DOHH2 (cell line): Measurements from ENCODE around the gene ACOT4.
A peak's percentile ranks its signal among the peaks of the same experiment; 100 is the strongest.
"Not testable (repeated sequence)": the region's sequence is repeated elsewhere in the genome, so short reads cannot be mapped to it uniquely, and the experiment has no call there.

Experiments used
- H3F3A ChIP-seq: fragments of 200-600 bp; sonication (generic), shearing (Covaris generic); 2 replicates; pipeline ENCODE4 v1.6.0; 2016; ENCODE audit warnings: antibody characterized with exemption, mild to moderate bottlenecking; ENCODE audit not compliant: control insufficient read depth, insufficient read depth
- H3K27ac ChIP-seq: fragments of 200-600 bp; sonication (generic); 2 replicates; pipeline ENCODE4 v1.5.1; 2014; ENCODE audit warnings: low read depth, mild to moderate bottlenecking, low read length, moderate library complexity
- H3K27me3 ChIP-seq: fragments of 200-600 bp; sonication (generic); 2 replicates; pipeline ENCODE4 v1.6.1; 2014; ENCODE audit warnings: mild to moderate bottlenecking, low read length, mixed read lengths; ENCODE audit not compliant: control insufficient read depth
- H3K36me3 ChIP-seq: fragments of 200-600 bp; sonication (generic); 2 replicates; pipeline ENCODE4 v1.6.1; 2014; ENCODE audit warnings: mild to moderate bottlenecking, low read length, moderate library complexity, mixed read lengths; ENCODE audit not compliant: control insufficient read depth
- H3K4me1 ChIP-seq: fragments of 200-600 bp; sonication (generic); 2 replicates; pipeline ENCODE4 v1.6.1; 2014; ENCODE audit warnings: mild to moderate bottlenecking, low read length, mixed read lengths; ENCODE audit not compliant: control insufficient read depth
- H3K4me2 ChIP-seq: fragments of 200-600 bp; sonication (generic); 2 replicates; pipeline ENCODE4 v1.6.0; 2014; ENCODE audit warnings: mild to moderate bottlenecking, low read length, moderate library complexity
- H3K4me3 ChIP-seq: fragments of 200-600 bp; sonication (generic); 2 replicates; pipeline ENCODE4 v1.5.1; 2014; ENCODE audit warnings: mild to moderate bottlenecking, low read length, mixed read lengths
- H3K79me2 ChIP-seq: fragments of 200-600 bp; sonication (generic); 2 replicates; pipeline ENCODE4 v1.6.1; 2014; ENCODE audit warnings: mild to moderate bottlenecking, low read length, mixed read lengths; ENCODE audit not compliant: control insufficient read depth
- H3K9me2 ChIP-seq: fragments of 200-600 bp; sonication (generic); replicated peaks from 2 replicates; pipeline ENCODE4 v1.6.1; 2014; ENCODE audit warnings: mild to moderate bottlenecking, low read length, mixed read lengths; ENCODE audit not compliant: control insufficient read depth
- H3K9me3 ChIP-seq: fragments of 200-600 bp; sonication (generic); 2 replicates; pipeline ENCODE4 v1.6.1; 2014; ENCODE audit warnings: antibody characterized with exemption, low read length, mixed read lengths; ENCODE audit not compliant: control insufficient read depth, insufficient read depth
- H4K20me1 ChIP-seq: fragments of 200-600 bp; sonication (generic); 2 replicates; pipeline ENCODE4 v1.6.0; 2014; ENCODE audit warnings: low read depth, mild to moderate bottlenecking, antibody characterized with exemption, low read length, moderate library complexity; ENCODE audit not compliant: control insufficient read depth, insufficient read depth
- CTCF ChIP-seq: fragments of 200-600 bp; sonication (generic); IDR thresholded peaks from one replicate; pipeline ENCODE4 v1.5.1; 2014; ENCODE audit warnings: antibody characterized with exemption, mild to moderate bottlenecking, low read depth, low read length; ENCODE audit not compliant: poor library complexity, severe bottlenecking
- EZH2phosphoT487 ChIP-seq: fragments of 200-600 bp; sonication (generic); IDR thresholded peaks from 2 replicates; pipeline ENCODE4 v1.6.1; 2017; ENCODE audit warnings: borderline replicate concordance, mild to moderate bottlenecking, antibody characterized with exemption, low read length, moderate library complexity, mixed read lengths

The ACOT4 gene

GRCh38 chr14:73634011-73634833 lies 42.5 kb downstream of the ACOT4 start:
- no peaks in the 10 kb centered on the region for H3F3A ChIP-seq
- H3K27ac ChIP-seq, result no peak overlapping the region
- H3K4me2 ChIP-seq, result peak overlapping the region; percentile 66

GRCh38 chr14:73636355-73636754 lies 44.7 kb downstream of the ACOT4 start:
- H3K79me2 ChIP-seq, H3K27ac ChIP-seq: not testable (repeated sequence)
- H3K4me1 ChIP-seq, result peaks cover 15% of the 10 kb centered on the region

More at GRCh38 chr14:73634011-73634833, 42.5 kb downstream of the ACOT4 start:
- H4K20me1 ChIP-seq, result no peaks in the 10 kb centered on the region
- no peaks in the 10 kb centered on the region for H3K36me3 ChIP-seq
- peaks cover 32% of the 10 kb centered on the region for H3K27me3 ChIP-seq
- H3K9me2 ChIP-seq, result no peaks in the 10 kb centered on the region
- no peaks in the 10 kb centered on the region for H3K9me3 ChIP-seq
- H3K4me1 ChIP-seq, result peaks cover 15% of the 10 kb centered on the region
- TF ChIP-seq CTCF, result no peak
- TF ChIP-seq EZH2phosphoT487, result no peak
- no peaks in the 10 kb centered on the region for H3K79me2 ChIP-seq
- H3K4me3 ChIP-seq, result peak overlapping the region; percentile 61

GRCh38 chr14:73637830-73638229 lies 46.2 kb downstream of the ACOT4 start:
- Histone ChIP-seq H3K79me2 (no peaks in the 10 kb centered on the region), H3K4me3 (no peak overlapping the region), H3K4me2 (no peak overlapping the region), H3K9me3 (no peaks in the 10 kb centered on the region), H3F3A (no peaks in the 10 kb centered on the region), H3K36me3 (no peaks in the 10 kb centered on the region), H3K9me2 (no peaks in the 10 kb centered on the region), H3K27ac (no peak overlapping the region), H3K4me1 (peaks cover 15% of the 10 kb centered on the region), H3K27me3 (peaks cover 32% of the 10 kb centered on the region), H4K20me1 (no peaks in the 10 kb centered on the region)
- TF ChIP-seq CTCF (no peak), EZH2phosphoT487 (no peak)

More at GRCh38 chr14:73636355-73636754, 44.7 kb downstream of the ACOT4 start:
- not testable (repeated sequence) for H3K9me3 ChIP-seq, H3K9me2 ChIP-seq, H3K4me3 ChIP-seq, H3F3A ChIP-seq, H4K20me1 ChIP-seq, H3K4me2 ChIP-seq, H3K36me3 ChIP-seq
- peaks cover 32% of the 10 kb centered on the region for H3K27me3 ChIP-seq

- TF ChIP-seq EZH2phosphoT487 (no peak), CTCF (no peak)
- Histone ChIP-seq H3K27me3 (peaks cover 7% of the 10 kb centered on the region), H3K79me2 (peaks cover 4% of the 10 kb centered on the region; the same call in 1 of the 2 replicates), H3F3A (no peaks in the 10 kb centered on the region), H3K4me3 (no peak overlapping the region), H3K9me3 (no peaks in the 10 kb centered on the region), H4K20me1 (no peaks in the 10 kb centered on the region), H3K36me3 (no peaks in the 10 kb centered on the region), H3K9me2 (no peaks in the 10 kb centered on the region), H3K4me2 (no peak overlapping the region), H3K27ac (no peak overlapping the region), H3K4me1 (peaks cover 13% of the 10 kb centered on the region)
Observed at GRCh38 chr14:73640796-73641365, 49.2 kb downstream of the ACOT4 start.
